Neural progenitor cell (in vitro differentiated cells): ENCODE measurements around the gene HMOX1. TPM values are rescaled to one million over a fixed set of nuclear protein-coding genes. Genes with fewer than 3 reads are reported as not detected.

Experiments used
- DNase-seq: peaks from one replicate; pipeline ENCODE4 v3.0.0-alpha.2; 2016; ENCODE audit warnings: low spot score
- H2AFZ ChIP-seq: fragments of 200-600 bp; sonication (generic); replicated peaks from 2 replicates; pipeline ENCODE4 v1.6.1; 2016; ENCODE audit warnings: antibody characterized with exemption
- H3F3A ChIP-seq: fragments of 200-600 bp; sonication (generic); 2 replicates; pipeline ENCODE4 v1.6.1; 2016; ENCODE audit warnings: antibody characterized with exemption, low read depth
- H3K27ac ChIP-seq: fragments of 200-600 bp; sonication (generic); 2 replicates; pipeline ENCODE4 v1.5.1; 2016; ENCODE audit warnings: mild to moderate bottlenecking
- H3K27me3 ChIP-seq: fragments of 200-600 bp; sonication (generic); 2 replicates; pipeline ENCODE4 v1.6.1; 2016; ENCODE audit warnings: mild to moderate bottlenecking, moderate library complexity
- H3K36me3 ChIP-seq: fragments of 200-600 bp; sonication (generic); 2 replicates; pipeline ENCODE4 v1.5.1; 2016
- H3K4me1 ChIP-seq: fragments of 200-600 bp; sonication (generic); 2 replicates; pipeline ENCODE4 v1.6.1; 2016; ENCODE audit warnings: mixed run types
- H3K4me2 ChIP-seq: fragments of 200-600 bp; sonication (generic); 2 replicates; pipeline ENCODE4 v1.6.1; 2016
- H3K4me3 ChIP-seq: fragments of 200-600 bp; sonication (generic); 2 replicates; pipeline ENCODE4 v1.5.1; 2016
- H3K79me2 ChIP-seq: fragments of 200-600 bp; sonication (generic); 2 replicates; pipeline ENCODE4 v1.6.1; 2016; ENCODE audit warnings: low read depth
- H3K9ac ChIP-seq: fragments of 200-600 bp; sonication (generic); 2 replicates; pipeline ENCODE4 v1.6.1; 2016
- H3K9me3 ChIP-seq: fragments of 200-600 bp; sonication (generic); 2 replicates; pipeline ENCODE4 v1.5.1; 2016; ENCODE audit warnings: low read depth
- H4K20me1 ChIP-seq: fragments of 200-600 bp; sonication (generic); 2 replicates; pipeline ENCODE4 v1.6.1; 2016; ENCODE audit warnings: low read depth
- H3K27ac Mint-ChIP-seq: 3 replicates; pipeline ENCODE4 v1.8.0; 2021; ENCODE audit warnings: mixed read lengths
- H3K27me3 Mint-ChIP-seq: 2 replicates; pipeline ENCODE4 v1.8.0; 2022; ENCODE audit warnings: low read depth, mild to moderate bottlenecking, inconsistent platforms, moderate library complexity, mixed read lengths; ENCODE audit not compliant: insufficient read depth
- H3K36me3 Mint-ChIP-seq: 3 replicates; pipeline ENCODE4 v1.8.0; 2021; ENCODE audit warnings: mixed read lengths
- H3K4me1 Mint-ChIP-seq: 3 replicates; pipeline ENCODE4 v1.8.0; 2021; ENCODE audit warnings: mixed read lengths
- H3K4me3 Mint-ChIP-seq: 3 replicates; pipeline ENCODE4 v1.8.0; 2021; ENCODE audit warnings: mild to moderate bottlenecking, moderate library complexity, mixed read lengths
- H3K9me3 Mint-ChIP-seq: 3 replicates; pipeline ENCODE4 v1.8.0; 2020; ENCODE audit warnings: mixed read lengths
- CTCF ChIP-seq: fragments of 200-600 bp; sonication (generic); IDR thresholded peaks from 2 replicates; pipeline ENCODE4 v1.5.1; 2017; ENCODE audit warnings: antibody characterized with exemption, mild to moderate bottlenecking
- EZH2 ChIP-seq: fragments of 200-600 bp; sonication (generic); IDR thresholded peaks from 2 replicates; pipeline ENCODE4 v1.6.1; 2017; ENCODE audit warnings: antibody characterized with exemption, mild to moderate bottlenecking, moderate library complexity
- EZH2phosphoT487 ChIP-seq: fragments of 200-600 bp; sonication (generic); IDR thresholded peaks from 2 replicates; pipeline ENCODE4 v1.6.1; 2017; ENCODE audit warnings: antibody characterized with exemption
- total RNA-seq: library from RNA; depleted of rRNA; stranded (reverse); fragments of >200 nt; gene quantifications from 2 replicates; pipeline ENCODE4 v1.2.3, GENCODE V29; 2015; ENCODE audit warnings: low replicate concordance

HMOX1 gene
- total RNA-seq, 1 donor from 2014 or later, result 2.4 TPM

GRCh38 chr22:35350539-35351503, 30.1 kb upstream of the HMOX1 start:
- peak overlapping the region; percentile 90 for H3K4me3 Mint-ChIP-seq
- H3K27me3 Mint-ChIP-seq, result peaks cover 4% of the 10 kb centered on the region
- peak; percentile 93 for DNase-seq
- H3K27ac ChIP-seq, result no peak overlapping the region
- peak overlapping the region; percentile 88 for H3K4me2 ChIP-seq
- peak overlapping the region; percentile 91 for H2AFZ ChIP-seq
- no peaks in the 10 kb centered on the region for H3K9me3 Mint-ChIP-seq
- H3K9me3 ChIP-seq, result no peaks in the 10 kb centered on the region
- no peak for TF ChIP-seq EZH2phosphoT487
- TF ChIP-seq CTCF, result peak; percentile 84
- H3K27me3 ChIP-seq, result peaks cover 10% of the 10 kb centered on the region
- H3K27ac Mint-ChIP-seq, result peak overlapping the region; percentile 89
- H3K79me2 ChIP-seq, result no peaks in the 10 kb centered on the region
- peak overlapping the region; percentile 58 for H3K4me3 ChIP-seq
- no peak overlapping the region for H3K9ac ChIP-seq
- no peaks in the 10 kb centered on the region for H3K36me3 Mint-ChIP-seq
- H3F3A ChIP-seq, result peaks cover 28% of the 10 kb centered on the region
- peaks cover 26% of the 10 kb centered on the region for H3K4me1 Mint-ChIP-seq
- H4K20me1 ChIP-seq, result no peaks in the 10 kb centered on the region
- H3K36me3 ChIP-seq, result no peaks in the 10 kb centered on the region
- peaks cover 15% of the 10 kb centered on the region for H3K4me1 ChIP-seq

- H3K4me1 Mint-ChIP-seq, result peaks cover 26% of the 10 kb centered on the region
- Histone ChIP-seq H3K4me2 (no peak overlapping the region), H3K27ac (no peak overlapping the region), H3K36me3 (no peaks in the 10 kb centered on the region), H3F3A (peaks cover 28% of the 10 kb centered on the region), H3K4me1 (peaks cover 15% of the 10 kb centered on the region), H3K9me3 (no peaks in the 10 kb centered on the region), H3K27me3 (peaks cover 10% of the 10 kb centered on the region), H3K79me2 (no peaks in the 10 kb centered on the region), H4K20me1 (no peaks in the 10 kb centered on the region), H2AFZ (peak overlapping the region; percentile 34), H3K4me3 (no peak overlapping the region), H3K9ac (no peak overlapping the region)
- DNase-seq, result peak; percentile 74
- TF ChIP-seq EZH2phosphoT487 (no peak), CTCF (peak; percentile 62), EZH2 (no peak)
- no peaks in the 10 kb centered on the region for H3K36me3 Mint-ChIP-seq
- peak overlapping the region; percentile 94 for H3K27ac Mint-ChIP-seq
- H3K4me3 Mint-ChIP-seq, result peak overlapping the region; percentile 55
- no peaks in the 10 kb centered on the region for H3K9me3 Mint-ChIP-seq
- H3K27me3 Mint-ChIP-seq, result peaks cover 4% of the 10 kb centered on the region
Measured at GRCh38 chr22:35352214-35353111, 28.4 kb upstream of the HMOX1 start.

GRCh38 chr22:35353318-35353717, 27.6 kb upstream of the HMOX1 start:
- peaks cover 10% of the 10 kb centered on the region for H3K27me3 ChIP-seq
- no peaks in the 10 kb centered on the region for H3K9me3 ChIP-seq
- Mint-ChIP-seq H3K27me3 (peaks cover 7% of the 10 kb centered on the region), H3K4me1 (peaks cover 26% of the 10 kb centered on the region), H3K36me3 (no peaks in the 10 kb centered on the region), H3K27ac (no peak overlapping the region), H3K9me3 (no peaks in the 10 kb centered on the region), H3K4me3 (no peak overlapping the region)
- DNase-seq, result no peak
- no peak overlapping the region for H3K27ac ChIP-seq
- H3K4me3 ChIP-seq, result no peak overlapping the region
- TF ChIP-seq EZH2 (no peak), CTCF (no peak), EZH2phosphoT487 (no peak)
- H3K4me1 ChIP-seq, result peaks cover 15% of the 10 kb centered on the region
- H3K4me2 ChIP-seq, result no peak overlapping the region
- no peaks in the 10 kb centered on the region for H3K36me3 ChIP-seq
- no peaks in the 10 kb centered on the region for H4K20me1 ChIP-seq
- no peaks in the 10 kb centered on the region for H3K79me2 ChIP-seq
- H3F3A ChIP-seq, result peaks cover 28% of the 10 kb centered on the region
- H2AFZ ChIP-seq, result no peak overlapping the region
- no peak overlapping the region for H3K9ac ChIP-seq
